GM12865 (cell line): ENCODE data around the gene THOC3.
"Not testable (repeated sequence)": the region's sequence is repeated elsewhere in the genome, so short reads cannot be mapped to it uniquely, and the experiment has no call there.

Experiments
- DNase-seq: peaks from one replicate; pipeline ENCODE4 v3.0.0; 2010; ENCODE audit warnings: low read depth
- H3K4me3 ChIP-seq: 2 replicates; pipeline ENCODE4 v1.5.1; 2011; ENCODE audit warnings: mild to moderate bottlenecking, low read depth, low read length, control low read depth
- TF ChIP-seq, protein P1 (sequence below): IDR thresholded peaks from 2 replicates; pipeline ENCODE4 v1.5.1; 2011; ENCODE audit warnings: low read length, control low read depth, low read depth, inconsistent platforms; ENCODE audit not compliant: insufficient read depth; ENCODE audit errors: missing control alignments

THOC3 gene

DNA sequence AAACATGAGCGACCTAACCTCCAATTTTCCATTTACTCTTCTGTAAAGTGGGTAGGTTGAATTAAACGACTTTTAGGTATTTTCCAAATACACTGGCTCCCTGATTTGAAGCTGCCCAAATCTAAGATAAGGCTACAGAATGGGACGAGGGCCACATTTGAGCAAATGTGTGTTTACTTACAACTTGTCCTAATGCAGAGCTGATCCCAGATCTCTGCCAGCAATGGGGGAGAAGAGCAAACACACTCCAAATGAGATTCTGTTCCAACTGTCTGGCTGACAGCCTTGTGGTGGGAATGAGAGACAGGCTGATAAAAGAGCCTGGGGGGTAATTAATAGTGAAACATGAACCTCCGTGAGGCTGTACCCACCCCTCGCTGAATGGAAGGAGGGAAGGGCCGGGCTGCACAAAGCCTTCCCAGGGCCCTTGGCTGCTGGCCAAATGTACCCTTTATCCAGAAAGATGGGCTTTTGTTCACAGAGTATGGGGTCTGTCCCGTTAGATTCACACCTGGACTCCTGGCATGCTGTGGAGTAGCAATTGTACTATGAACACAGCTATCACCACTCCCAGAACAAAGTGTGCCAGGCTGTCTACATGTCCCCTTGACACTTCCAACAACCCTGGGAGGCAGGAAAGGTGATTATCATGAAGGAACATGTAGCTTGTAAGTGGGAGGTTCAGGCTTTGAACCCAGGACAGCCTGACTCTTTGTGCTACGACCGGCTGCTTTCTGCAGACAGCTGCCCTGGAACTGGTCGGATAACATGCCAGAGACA lies 19.6 kb downstream of the THOC3 start:
- not testable (repeated sequence) for DNase-seq, H3K4me3 ChIP-seq

DNA sequence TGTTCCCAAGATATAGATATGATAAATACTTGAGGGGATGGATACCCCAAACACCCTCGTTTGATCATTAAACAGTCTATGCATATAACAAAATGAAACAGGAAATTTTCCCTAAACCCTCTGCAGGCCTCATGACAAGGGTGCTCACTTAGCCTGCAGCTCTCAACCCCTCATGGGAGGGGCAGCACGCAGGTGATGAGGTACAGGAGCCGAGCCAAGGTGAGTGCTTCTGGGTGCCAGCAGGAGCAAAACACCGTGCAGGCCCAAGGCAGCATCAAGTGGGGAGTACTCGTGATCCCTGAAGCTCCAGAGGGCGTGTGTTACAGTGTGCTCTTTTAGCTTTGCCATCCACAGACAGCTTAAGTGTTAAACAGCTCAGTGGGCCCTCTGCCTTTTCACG lies 24.9 kb downstream of the THOC3 start:
- not testable (repeated sequence) for DNase-seq

DNA sequence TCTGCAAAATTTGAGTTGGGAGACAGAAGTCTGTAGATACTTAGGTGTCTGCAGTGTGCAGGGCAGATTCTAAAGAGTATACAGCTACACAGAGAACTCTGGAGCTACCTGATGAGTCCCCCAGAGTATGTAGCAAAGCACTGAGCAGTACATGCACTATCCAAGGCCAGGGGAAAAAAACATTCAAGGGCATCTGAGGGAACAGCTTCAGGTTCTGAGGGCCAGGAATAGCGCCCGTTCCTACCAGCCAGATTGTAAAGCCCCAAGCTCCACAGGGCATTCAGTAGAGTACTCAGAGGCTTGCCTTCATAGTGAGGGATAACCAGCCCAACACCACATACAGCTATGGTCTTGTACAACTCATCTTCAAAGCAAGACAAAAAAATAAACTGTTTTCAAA lies 27.5 kb downstream of the THOC3 start:
- DNase-seq, H3K4me3 ChIP-seq: not testable (repeated sequence)

More for the DNA sequence above, 24.9 kb downstream of the THOC3 start:
- not testable (repeated sequence) for H3K4me3 ChIP-seq

DNA sequence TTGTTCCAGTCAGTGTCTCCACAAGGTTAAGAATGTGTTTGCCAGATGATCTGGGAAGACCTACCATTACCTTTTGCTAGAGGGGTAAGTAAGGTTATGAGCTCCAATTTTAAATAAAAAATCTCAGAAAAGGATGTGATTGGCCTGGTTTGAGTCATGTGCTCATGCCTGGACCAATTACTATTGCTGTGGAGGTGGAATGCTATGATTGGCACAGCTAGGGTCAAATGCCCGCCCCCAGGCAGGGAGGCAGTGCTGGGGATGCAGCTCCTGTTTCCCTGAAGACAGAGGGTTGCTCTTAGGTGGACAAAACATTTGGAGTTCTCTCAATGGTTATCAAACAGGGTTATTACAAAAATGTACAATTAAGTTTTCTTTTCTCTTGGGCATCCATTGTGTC lies 29.6 kb downstream of the THOC3 start:
- H3K4me3 ChIP-seq, DNase-seq: not testable (repeated sequence)

DNA sequence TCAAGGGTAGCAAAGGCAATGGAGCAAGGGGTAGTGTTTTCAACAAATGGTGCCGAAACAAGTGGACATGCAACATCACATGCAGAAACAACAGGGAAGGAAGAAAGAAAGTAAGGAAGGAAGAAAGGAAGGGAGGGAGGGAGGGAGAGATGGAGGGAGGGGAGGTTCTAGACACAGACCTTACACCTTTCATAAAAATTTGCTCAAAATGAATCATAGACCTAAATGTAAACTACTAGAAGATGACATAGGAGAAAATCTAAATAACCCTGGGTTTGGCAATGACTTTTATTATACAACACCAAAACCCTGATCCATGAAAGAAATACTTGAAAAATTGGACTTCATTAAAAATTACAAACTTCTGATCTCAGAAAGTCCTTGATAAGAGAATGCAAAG lies 39.4 kb downstream of the THOC3 start:
- not testable (repeated sequence) for H3K4me3 ChIP-seq, DNase-seq

DNA sequence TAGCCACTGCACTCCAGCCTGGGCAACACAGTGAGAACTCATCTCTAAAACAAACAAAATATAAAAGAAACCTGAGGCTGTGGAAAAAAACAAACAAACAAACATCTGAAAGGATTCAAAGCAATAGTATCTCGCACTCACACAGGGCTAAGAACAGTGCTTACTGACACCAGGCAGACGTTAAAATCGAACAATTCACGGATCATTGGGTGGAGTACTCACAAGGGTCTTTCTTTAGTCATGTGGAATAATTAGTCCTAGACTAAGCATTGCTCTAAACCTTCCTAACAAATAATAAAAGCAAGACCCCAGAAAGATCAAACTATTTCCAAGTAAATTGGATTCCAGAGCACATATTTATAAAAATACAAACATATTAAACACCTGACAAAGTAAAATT lies 43.0 kb downstream of the THOC3 start:
- not testable (repeated sequence) for H3K4me3 ChIP-seq, DNase-seq

DNA sequence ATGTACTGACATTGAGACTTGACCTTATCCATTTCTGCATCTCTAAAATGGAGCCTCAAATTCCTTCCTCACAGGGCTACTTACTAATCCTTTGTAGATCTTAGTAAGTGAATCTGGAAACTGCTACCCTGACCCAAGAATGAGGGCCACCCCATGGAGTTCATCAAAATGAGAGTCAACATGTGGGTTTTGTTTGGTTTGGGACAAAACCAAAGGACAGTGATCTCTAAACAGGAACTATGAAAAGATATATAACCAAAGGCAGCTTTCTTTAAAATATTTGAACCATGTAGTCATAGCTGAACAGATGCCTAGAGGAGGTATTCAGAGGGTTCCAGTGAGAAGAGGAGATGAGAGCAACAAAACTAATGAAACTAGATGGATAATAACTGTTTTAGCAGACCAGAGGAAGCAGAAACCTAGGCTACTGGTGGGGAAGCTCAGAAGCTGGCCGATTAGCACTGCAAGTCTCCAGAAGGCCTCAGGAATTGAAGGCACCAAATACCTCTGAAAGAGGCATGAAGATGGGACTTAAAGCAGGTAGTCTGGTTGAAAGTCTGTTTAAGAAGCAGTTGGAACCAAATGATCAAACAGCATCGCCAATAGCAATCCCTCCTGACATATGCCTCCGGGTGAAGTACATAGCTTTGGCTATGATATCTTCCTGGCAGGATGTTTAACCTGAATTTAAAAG lies 45.8 kb downstream of the THOC3 start:
- H3K4me3 ChIP-seq = no peak overlapping the region
- DNase-seq = no peak
- TF ChIP-seq, protein P1, sequence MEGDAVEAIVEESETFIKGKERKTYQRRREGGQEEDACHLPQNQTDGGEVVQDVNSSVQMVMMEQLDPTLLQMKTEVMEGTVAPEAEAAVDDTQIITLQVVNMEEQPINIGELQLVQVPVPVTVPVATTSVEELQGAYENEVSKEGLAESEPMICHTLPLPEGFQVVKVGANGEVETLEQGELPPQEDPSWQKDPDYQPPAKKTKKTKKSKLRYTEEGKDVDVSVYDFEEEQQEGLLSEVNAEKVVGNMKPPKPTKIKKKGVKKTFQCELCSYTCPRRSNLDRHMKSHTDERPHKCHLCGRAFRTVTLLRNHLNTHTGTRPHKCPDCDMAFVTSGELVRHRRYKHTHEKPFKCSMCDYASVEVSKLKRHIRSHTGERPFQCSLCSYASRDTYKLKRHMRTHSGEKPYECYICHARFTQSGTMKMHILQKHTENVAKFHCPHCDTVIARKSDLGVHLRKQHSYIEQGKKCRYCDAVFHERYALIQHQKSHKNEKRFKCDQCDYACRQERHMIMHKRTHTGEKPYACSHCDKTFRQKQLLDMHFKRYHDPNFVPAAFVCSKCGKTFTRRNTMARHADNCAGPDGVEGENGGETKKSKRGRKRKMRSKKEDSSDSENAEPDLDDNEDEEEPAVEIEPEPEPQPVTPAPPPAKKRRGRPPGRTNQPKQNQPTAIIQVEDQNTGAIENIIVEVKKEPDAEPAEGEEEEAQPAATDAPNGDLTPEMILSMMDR = no peak

DNA sequence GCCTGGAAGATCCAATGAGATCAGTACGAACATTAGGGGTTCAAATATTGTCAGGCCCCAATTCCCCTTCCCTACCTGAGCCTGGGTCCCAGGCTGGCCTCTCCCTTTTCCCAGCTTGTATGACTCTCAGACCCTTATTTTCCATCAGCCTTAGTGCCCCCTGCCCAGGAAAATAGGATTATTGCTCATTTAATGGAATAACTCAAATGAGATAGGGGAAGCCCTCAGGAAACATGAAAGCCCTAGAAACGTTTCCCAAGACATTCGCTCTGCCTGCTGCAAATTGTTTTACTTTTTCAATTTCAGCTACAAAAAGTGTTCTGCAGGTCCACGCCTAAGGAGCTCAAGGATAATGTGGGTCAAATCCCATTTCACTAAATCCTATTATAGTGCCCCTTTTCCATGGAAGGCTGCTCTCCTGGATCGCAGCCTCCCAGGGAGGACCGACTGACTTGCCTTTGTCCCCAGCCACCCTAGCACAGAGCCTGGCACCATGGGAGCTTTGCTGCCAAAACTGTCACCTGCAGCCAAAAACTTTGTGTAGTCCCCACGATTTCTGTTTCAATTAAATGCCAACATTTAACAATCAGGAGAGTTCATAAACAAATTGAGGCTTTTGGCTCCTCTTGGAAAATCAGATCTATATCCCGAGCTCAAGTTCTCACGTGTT lies 46.9 kb downstream of the THOC3 start:
- no peak overlapping the region for H3K4me3 ChIP-seq
- TF ChIP-seq, protein P1 = no peak
- no peak for DNase-seq

DNA sequence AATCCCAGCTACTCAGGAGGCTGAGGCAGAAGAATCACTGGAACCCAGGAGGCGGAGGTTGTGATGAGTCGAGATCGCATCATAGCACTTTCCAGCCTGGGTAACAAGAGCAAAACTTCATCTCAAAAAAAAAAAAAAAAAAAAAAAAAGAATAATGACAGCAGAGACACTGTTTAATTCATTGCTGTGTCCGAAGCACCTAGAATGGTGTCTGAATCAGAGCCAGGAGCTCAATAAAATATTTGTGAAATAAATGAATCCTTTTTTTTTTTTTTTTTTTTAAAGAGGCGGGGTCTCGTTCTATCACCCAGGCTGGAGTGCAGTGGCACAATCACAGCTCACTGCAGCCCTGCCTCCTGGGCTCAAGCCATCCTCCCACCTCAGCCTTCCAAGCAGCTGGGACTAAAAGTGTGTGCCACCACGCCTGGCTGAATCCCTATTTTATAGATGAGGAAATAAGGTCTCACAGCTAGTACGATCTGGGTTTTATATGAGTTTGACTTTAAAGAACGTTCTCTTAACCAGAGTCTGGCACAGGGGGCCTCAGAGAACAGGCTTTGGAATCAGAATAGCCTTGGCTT lies 47.8 kb downstream of the THOC3 start:
- TF ChIP-seq, protein P1 = no peak
- H3K4me3 ChIP-seq = no peak overlapping the region
- DNase-seq = no peak

DNA sequence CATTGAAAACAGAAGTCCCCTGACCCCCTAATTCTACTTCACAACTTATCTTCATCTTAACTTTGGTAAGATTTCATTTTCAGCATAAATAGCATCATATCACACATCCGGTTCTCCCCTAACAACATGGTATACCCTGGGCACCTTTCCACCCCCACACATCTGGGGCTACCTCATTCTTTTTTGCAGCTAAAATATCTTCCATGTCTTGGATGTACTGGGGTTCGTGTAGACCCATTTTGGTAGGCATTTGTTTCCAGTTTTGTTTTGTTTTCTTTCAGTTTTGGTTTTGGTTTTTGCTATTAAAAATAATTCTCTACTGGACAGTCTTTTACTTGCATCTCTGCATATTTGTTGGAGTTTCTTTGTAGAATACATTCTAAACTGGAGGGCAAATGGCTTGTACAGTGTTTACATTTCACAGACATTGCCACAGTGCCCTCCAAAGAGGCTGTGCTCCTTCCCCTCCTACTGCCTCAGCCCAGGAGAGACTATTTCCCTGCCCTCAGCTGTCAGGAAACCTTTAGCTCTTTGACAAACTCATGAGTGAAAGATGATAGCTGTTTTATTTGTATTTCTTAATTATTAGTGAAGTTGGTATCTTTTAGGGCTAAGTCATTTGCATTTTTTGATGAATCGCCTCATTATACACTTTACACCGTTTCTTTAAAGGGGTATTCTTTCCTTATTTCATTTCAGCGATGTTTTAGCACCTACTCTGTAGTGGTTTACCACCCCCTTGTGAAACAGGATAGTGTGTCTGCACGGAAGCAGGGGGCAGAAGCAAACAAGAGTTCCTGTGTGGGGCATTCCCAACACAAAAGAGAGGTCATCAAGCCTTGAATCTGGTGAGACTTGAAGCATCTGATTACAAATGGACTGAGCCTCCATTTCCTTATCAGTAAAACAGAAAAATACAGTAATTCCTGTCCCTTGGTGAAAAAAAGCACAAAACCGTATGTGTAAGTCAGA lies 52.8 kb downstream of the THOC3 start:
- peak overlapping the region; percentile 31; the same call in 1 of the 2 replicates for H3K4me3 ChIP-seq
- DNase-seq = peak; percentile 30

DNA sequence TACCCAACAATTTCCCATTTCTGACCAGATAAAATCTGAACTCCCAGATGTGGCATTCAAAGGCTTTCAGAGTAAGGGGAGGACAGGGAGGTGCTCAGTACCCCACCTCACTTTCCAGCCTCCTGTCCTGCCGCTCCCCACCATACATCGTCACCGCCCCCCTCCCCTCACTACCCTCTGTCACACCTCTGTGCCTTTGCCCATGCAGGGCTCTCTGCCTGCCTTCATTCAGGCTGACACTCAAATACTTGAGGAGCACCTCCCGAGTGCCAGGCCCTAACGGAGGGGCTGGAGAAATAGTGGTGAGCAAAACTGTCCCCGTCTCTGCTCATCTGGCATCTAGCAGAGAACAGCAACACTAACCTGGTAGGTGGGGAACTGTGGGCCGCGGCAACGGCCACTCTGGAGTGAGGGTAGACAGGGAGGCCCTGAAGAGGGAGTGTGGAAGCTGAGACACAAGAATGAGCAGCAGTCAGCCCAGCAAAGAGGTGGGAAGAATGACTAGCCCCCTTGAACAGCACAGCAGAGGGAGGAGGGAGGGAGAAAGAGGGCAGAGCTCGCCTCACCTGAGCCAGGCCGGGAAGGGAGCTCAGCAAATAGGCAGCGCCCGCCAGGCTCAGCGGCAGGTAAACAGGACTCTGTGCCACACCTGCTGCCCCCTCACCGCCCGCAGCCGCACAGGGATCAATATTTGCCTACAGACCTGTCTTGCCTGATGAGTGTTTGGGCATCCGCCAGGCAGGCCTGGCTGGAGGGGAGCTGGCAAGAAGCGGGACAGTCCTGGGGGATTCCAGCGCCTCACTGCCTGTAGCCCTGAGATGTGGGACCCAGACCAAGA lies 54.1 kb downstream of the THOC3 start:
- not testable (repeated sequence) for H3K4me3 ChIP-seq, DNase-seq

DNA sequence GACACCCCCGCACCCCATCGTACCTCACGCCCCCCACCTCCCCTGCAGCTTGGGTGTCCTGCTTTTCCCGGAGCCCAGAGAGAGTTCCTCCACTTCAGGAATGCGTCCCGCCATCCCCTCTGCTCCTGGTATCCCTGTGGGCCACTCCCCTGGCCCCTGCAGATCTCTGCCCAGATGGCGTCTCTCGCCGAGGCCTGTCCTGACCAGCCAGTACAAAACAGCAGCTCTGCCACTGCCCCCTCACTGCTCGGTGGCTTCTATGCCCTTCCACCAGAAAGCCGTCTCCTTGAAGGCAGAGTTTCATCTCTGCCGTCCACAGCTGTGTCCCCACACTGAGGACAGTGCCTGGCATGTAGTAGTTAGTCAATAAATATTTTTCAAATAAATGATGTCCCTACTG lies 58.0 kb downstream of the THOC3 start:
- not testable (repeated sequence) for DNase-seq, H3K4me3 ChIP-seq
